Erythroblast (primary cell): ENCODE data around the gene CEP57.
A peak's percentile ranks its signal among the peaks of the same experiment; 100 is the strongest.
"Not testable (repeated sequence)": the region's sequence is repeated elsewhere in the genome, so short reads cannot be mapped to it uniquely, and the experiment has no call there.

Source experiments
- DNase-seq, 2 experiments: peaks; one replicate each; lab custom pipeline; 2025; lab: John Stamatoyannopoulos, UW
- GATA1 ChIP-seq: IDR thresholded peaks from 2 replicates; pipeline ENCODE4 v1.6.1; 2011; ENCODE audit warnings: low read depth, mild to moderate bottlenecking, control low read depth, low read length, moderate library complexity
- POLR2A ChIP-seq: IDR thresholded peaks from 2 replicates; pipeline ENCODE4 v1.6.1; 2011; ENCODE audit warnings: mild to moderate bottlenecking, low read length

CEP57 gene

GRCh38 chr11:95790933-95791708 lies 823 bp downstream of the CEP57 start:
- peak; percentile 86 to 87 for DNase-seq
- TF ChIP-seq GATA1: no peak
- TF ChIP-seq POLR2A: no peak

GRCh38 chr11:95791709-95792033 lies 1.4 kb downstream of the CEP57 start:
- TF ChIP-seq GATA1 (no peak), POLR2A (no peak)

GRCh38 chr11:95792200-95792599 lies 1.9 kb downstream of the CEP57 start:
- DNase-seq: peak; percentile 4 to 11
- no peak for TF ChIP-seq GATA1
- TF ChIP-seq POLR2A: no peak

More at GRCh38 chr11:95791709-95792033, 1.4 kb downstream of the CEP57 start:
- DNase-seq: no peak

- TF ChIP-seq GATA1 (no peak), POLR2A (no peak)
- DNase-seq: no peak
Observed at GRCh38 chr11:95792700-95793099, 2.4 kb downstream of the CEP57 start.

GRCh38 chr11:95793116-95793515 lies 2.8 kb downstream of the CEP57 start:
- DNase-seq: no peak
- no peak for TF ChIP-seq POLR2A
- TF ChIP-seq GATA1: no peak

- TF ChIP-seq GATA1 (no peak), POLR2A (no peak)
- no peak for DNase-seq
Observed at GRCh38 chr11:95794086-95794485, 3.8 kb downstream of the CEP57 start.

GRCh38 chr11:95795627-95796295 lies 5.5 kb downstream of the CEP57 start:
- no peak for DNase-seq
- TF ChIP-seq POLR2A (no peak), GATA1 (no peak)

GRCh38 chr11:95796501-95796900 lies 6.2 kb downstream of the CEP57 start:
- TF ChIP-seq GATA1: no peak
- TF ChIP-seq POLR2A: no peak
- DNase-seq: no peak

GRCh38 chr11:95799546-95799945 lies 9.2 kb downstream of the CEP57 start:
- TF ChIP-seq POLR2A: no peak
- TF ChIP-seq GATA1: no peak

GRCh38 chr11:95800438-95800837 lies 10.1 kb downstream of the CEP57 start:
- no peak for DNase-seq
- TF ChIP-seq POLR2A (no peak), GATA1 (no peak)

More at GRCh38 chr11:95799546-95799945, 9.2 kb downstream of the CEP57 start:
- DNase-seq: no peak

GRCh38 chr11:95802806-95803205 lies 12.5 kb downstream of the CEP57 start:
- no peak for TF ChIP-seq GATA1
- TF ChIP-seq POLR2A: no peak
- DNase-seq: no peak

- TF ChIP-seq POLR2A: no peak
- no peak for TF ChIP-seq GATA1
- no peak for DNase-seq
Observed at GRCh38 chr11:95803973-95804372, 13.7 kb downstream of the CEP57 start.

GRCh38 chr11:95805869-95806268 lies 15.6 kb downstream of the CEP57 start:
- no peak for TF ChIP-seq GATA1
- TF ChIP-seq POLR2A: no peak
- DNase-seq: no peak

- DNase-seq: not testable (repeated sequence)
Observed at GRCh38 chr11:95806464-95806863, 16.2 kb downstream of the CEP57 start.

GRCh38 chr11:95811052-95811451 lies 20.8 kb downstream of the CEP57 start:
- not testable (repeated sequence) for DNase-seq
